Transverse colon (tissue), 4 donors: ENCODE measurements around the gene LRP1B. TPM values are rescaled to one million over a fixed set of nuclear protein-coding genes. Genes with fewer than 3 reads are reported as not detected.

Experiments
- DNase-seq: peaks from one replicate; pipeline ENCODE4 v3.0.0-alpha.2; 2019
- H3K27ac ChIP-seq, 4 donors: fragments of 200-600 bp; sonication (generic); 2 replicates each; pipeline ENCODE4 v1.5.1; 2016 to 2018; ENCODE audit warnings: inconsistent platforms in 4 of 4
- H3K27me3 ChIP-seq: fragments of 200-600 bp; sonication (generic); 2 replicates; pipeline ENCODE4 v1.5.1; 2017; ENCODE audit warnings: inconsistent platforms
- H3K36me3 ChIP-seq, 4 donors: fragments of 200-600 bp; sonication (generic); 2 replicates each; pipeline ENCODE4 v1.5.1; 2017 to 2019; ENCODE audit warnings: inconsistent platforms in 4 of 4
- H3K4me1 ChIP-seq, 4 donors: fragments of 200-600 bp; sonication (generic); 2 replicates each; pipeline ENCODE4 v1.5.1; 2017 to 2020; ENCODE audit warnings: inconsistent platforms in 4 of 4
- H3K4me3 ChIP-seq, 4 donors: fragments of 200-600 bp; sonication (generic); 1 replicate in 1 of 4; 2 replicates in 3 of 4; pipeline versions ENCODE4 v1.5.1 to v1.6.1; 2017 to 2019; ENCODE audit warnings: inconsistent platforms in 4 of 4
- H3K9me3 ChIP-seq, 2 donors: fragments of 200-600 bp; sonication (generic); 2 replicates each; pipeline ENCODE4 v1.5.1; 2017 to 2019; ENCODE audit warnings: inconsistent platforms in 2 of 2
- EP300 ChIP-seq: sonication (generic); formaldehyde crosslinking; IDR thresholded peaks from one replicate; pipeline ENCODE4 v1.6.1; 2017; ENCODE audit warnings: antibody characterized with exemption, low read depth
- POLR2A ChIP-seq: fragments of 450-650 bp; IDR thresholded peaks from one replicate; pipeline ENCODE4 v1.6.1; 2016; ENCODE audit warnings: antibody characterized with exemption, mild to moderate bottlenecking, moderate library complexity
- POLR2AphosphoS5 ChIP-seq, 3 donors: sonication (generic); formaldehyde crosslinking; IDR thresholded peaks; one replicate each; pipeline ENCODE4 v1.6.1; 2016; ENCODE audit warnings: antibody characterized with exemption in 3 of 3
- WGBS, 2 donors: methylation state at CpG; one replicate each; pipeline ENCODE4 v1.1.5; 2018; ENCODE audit warnings: low coverage in 1 of 2; 5-methylcytosine and 5-hydroxymethylcytosine counted together
- in situ Hi-C, 4 donors: fragments of 200-750 bp; cut with MboI; loops; one replicate each; pipeline versions ENCODE4 v1.15.0 to v1.15.1; 2017; ENCODE audit warnings: low sequenced_read_pairs in 3 of 4, low pct_ligation_motif_present in 1 of 4, low pct_unique_long_range_greater_than_20kb in 1 of 4
- intact Hi-C: fragments of 100-400 bp; cut with DNase I; formaldehyde crosslinking; loops from one replicate; pipeline ENCODE4 v1.15.1; 2023; ENCODE audit warnings: low total_unique reads
- total RNA-seq, 4 donors: library from RNA; depleted of rRNA; stranded (reverse); fragments of >200 nt; gene quantifications; one replicate each; pipeline ENCODE4 v1.1.0, GENCODE V29; 2016
- TF ChIP-seq, protein P1 (sequence below), 5 experiments: fragments of 200-600 bp in 3 of 5; fragments of 450-650 bp in 2 of 5; sonication (generic) in 3 of 5; IDR thresholded peaks; 1 replicate in 2 of 5; 2 replicates in 3 of 5; pipeline ENCODE4 v1.5.1; 2016 to 2017; ENCODE audit warnings: antibody characterized with exemption in 5 of 5, inconsistent platforms in 3 of 5, mild to moderate bottlenecking in 2 of 5, moderate library complexity in 1 of 5

LRP1B gene
- total RNA-seq, 4 donors from 2014 or later, result 0.48 to 5.4 (median 0.82) TPM; not detected in 1

DNA sequence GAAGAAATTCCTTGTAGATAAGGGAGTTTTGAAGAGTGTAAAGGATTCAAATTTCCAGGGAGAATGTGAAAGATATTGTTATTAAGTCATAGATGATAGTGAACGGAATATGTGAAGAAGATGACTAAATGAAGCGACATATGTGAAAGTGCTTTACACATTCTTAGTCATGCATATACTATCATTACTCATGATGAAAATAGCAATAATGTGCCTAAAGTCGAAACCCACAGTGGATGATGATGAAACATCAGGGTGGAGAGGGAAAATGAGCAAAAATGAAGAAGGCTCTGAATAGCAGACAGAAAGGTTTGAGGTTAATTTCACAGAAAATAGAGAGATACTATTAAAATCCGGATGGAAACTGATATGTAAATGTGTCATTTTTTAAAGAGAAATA, 1237.1 kb downstream of the LRP1B start:
- 67 to 70% methylated on average over 4 of the region's 4 CpGs for WGBS, 2 donors
- in situ Hi-C loops, result no loop called here

DNA sequence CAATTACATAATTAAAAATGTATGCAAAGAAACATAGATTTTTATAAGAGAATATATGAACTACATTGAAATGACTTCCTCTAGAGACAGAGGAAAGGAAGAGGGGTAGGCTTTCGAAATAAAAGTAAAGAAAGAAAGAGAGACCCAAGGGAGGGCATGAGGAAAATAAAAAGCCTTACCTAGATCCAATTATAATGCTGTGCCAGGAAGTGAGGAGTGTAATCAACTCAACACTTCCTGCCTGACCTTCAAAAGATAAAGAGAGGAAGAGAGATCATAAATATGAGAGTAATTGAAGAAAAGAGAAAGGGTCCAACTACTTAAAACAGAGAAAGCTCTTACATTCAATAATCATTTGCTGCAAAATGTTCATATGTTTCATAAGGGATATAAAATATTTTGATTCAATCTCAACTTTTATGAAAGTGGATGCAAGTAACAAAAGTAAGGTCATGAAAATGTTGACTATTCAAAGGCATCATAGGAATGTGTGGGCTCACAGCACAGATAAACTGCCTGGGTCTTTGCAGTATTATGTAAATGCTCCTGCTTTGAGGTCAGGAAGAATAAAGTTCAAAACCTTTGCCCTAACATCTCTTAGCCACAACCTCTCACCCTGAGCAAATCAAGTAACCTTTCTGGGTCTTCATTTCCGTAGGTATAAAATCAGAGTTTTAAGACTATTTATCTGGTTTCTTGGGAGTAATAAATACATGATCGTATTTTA, 1237.7 kb downstream of the LRP1B start:
- 72 to 85% methylated on average over 3 of the region's 3 CpGs for WGBS, 2 donors
- TF ChIP-seq, protein P1, sequence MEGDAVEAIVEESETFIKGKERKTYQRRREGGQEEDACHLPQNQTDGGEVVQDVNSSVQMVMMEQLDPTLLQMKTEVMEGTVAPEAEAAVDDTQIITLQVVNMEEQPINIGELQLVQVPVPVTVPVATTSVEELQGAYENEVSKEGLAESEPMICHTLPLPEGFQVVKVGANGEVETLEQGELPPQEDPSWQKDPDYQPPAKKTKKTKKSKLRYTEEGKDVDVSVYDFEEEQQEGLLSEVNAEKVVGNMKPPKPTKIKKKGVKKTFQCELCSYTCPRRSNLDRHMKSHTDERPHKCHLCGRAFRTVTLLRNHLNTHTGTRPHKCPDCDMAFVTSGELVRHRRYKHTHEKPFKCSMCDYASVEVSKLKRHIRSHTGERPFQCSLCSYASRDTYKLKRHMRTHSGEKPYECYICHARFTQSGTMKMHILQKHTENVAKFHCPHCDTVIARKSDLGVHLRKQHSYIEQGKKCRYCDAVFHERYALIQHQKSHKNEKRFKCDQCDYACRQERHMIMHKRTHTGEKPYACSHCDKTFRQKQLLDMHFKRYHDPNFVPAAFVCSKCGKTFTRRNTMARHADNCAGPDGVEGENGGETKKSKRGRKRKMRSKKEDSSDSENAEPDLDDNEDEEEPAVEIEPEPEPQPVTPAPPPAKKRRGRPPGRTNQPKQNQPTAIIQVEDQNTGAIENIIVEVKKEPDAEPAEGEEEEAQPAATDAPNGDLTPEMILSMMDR (IDR thresholded peaks at IDR 0.05), result no peak
- TF ChIP-seq POLR2AphosphoS5 (IDR thresholded peaks at IDR 0.05) (no peak), POLR2A (no peak), EP300 (no peak)
- intact Hi-C loops, result no loop called here
- no peak for DNase-seq
- Histone ChIP-seq H3K36me3 (no peaks in the 10 kb centered on the region), H3K9me3 (no peaks in the 10 kb centered on the region), H3K27ac (no peak overlapping the region), H3K4me3 (no peak overlapping the region), H3K27me3 (no peaks in the 10 kb centered on the region), H3K4me1 (no peaks in the 10 kb centered on the region)
- in situ Hi-C loops, result no loop called here

More for the DNA sequence above, 1237.1 kb downstream of the LRP1B start:
- TF ChIP-seq POLR2A, result no peak
- TF ChIP-seq POLR2AphosphoS5 (IDR thresholded peaks at IDR 0.05), result no peak
- TF ChIP-seq EP300, result no peak
- TF ChIP-seq, protein P1 (IDR thresholded peaks at IDR 0.05), result no peak
- H3K27ac ChIP-seq, result no peak overlapping the region
- H3K9me3 ChIP-seq, result no peaks in the 10 kb centered on the region
- intact Hi-C loops, result no loop called here
- no peaks in the 10 kb centered on the region for H3K27me3 ChIP-seq
- no peaks in the 10 kb centered on the region for H3K36me3 ChIP-seq
- no peak overlapping the region for H3K4me3 ChIP-seq
- DNase-seq, result no peak
- H3K4me1 ChIP-seq, result no peaks in the 10 kb centered on the region

DNA sequence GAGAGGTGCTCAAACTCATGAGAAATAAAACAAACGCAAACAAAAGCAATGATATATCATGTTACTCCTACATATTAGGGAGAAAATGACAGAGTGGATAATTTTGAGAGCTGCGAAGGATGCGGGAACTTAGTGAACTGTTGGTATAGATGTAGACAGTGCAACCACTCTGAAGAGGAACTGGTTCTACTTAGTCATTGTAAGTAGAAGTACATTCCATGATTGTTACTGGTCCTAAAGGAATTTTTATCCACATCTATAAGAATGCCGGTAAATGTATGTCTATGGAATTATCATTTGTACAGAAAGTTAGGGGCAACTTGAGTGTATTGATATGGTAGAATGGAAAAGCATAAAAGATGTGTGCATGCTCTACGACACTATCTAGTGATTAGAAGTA, 1238.4 kb downstream of the LRP1B start:
- Histone ChIP-seq H3K4me3 (no peak overlapping the region), H3K27ac (no peak overlapping the region), H3K27me3 (no peaks in the 10 kb centered on the region), H3K4me1 (no peaks in the 10 kb centered on the region), H3K36me3 (no peaks in the 10 kb centered on the region), H3K9me3 (no peaks in the 10 kb centered on the region)
- DNase-seq, result no peak
- TF ChIP-seq POLR2A, result no peak
- TF ChIP-seq, protein P1 (IDR thresholded peaks at IDR 0.05), result no peak
- no peak for TF ChIP-seq EP300
- no peak for TF ChIP-seq POLR2AphosphoS5 (IDR thresholded peaks at IDR 0.05)
- intact Hi-C loops (no loop called here), in situ Hi-C loops (no loop called here)
- WGBS, 2 donors, result 77 to 89% methylated on average over 5 of the region's 5 CpGs

DNA sequence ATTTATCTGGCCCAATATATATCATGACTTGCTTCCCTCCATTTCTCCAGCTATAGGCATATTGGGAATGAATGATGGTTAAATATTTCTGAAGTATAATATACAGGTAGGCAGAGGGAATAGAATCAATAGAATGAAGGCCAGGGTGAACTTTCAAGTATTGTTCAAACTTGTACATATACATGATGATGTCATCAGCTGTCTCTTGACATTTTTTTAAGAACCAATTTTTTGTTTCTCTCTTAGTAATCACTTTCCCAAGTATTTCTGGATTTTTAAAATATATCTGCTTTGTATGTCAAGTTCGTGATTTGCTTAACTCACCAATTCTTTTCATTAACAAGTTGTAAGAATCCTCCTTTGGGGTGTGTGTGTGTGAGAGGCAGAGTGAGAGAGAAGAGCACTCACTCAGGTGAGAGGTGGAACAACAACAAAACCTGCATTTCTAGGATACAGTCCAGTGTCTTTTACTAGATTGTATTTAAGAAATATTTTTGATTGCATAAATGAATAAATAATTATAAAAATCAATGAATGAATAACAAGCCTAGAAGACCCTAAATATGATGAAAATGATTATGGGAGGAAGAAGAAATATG, 1239.1 kb downstream of the LRP1B start:
- H3K36me3 ChIP-seq, result no peaks in the 10 kb centered on the region
- TF ChIP-seq EP300 (no peak), POLR2A (no peak), POLR2AphosphoS5 (IDR thresholded peaks at IDR 0.05) (no peak)
- TF ChIP-seq, protein P1 (IDR thresholded peaks at IDR 0.05), result no peak
- in situ Hi-C loops (no loop called here), intact Hi-C loops (no loop called here)
- no peaks in the 10 kb centered on the region for H3K27me3 ChIP-seq
- H3K9me3 ChIP-seq, result no peaks in the 10 kb centered on the region
- H3K27ac ChIP-seq, result no peak overlapping the region
- WGBS, 2 donors, result 30 to 49% methylated on average over 1 of the region's 1 CpG
- no peaks in the 10 kb centered on the region for H3K4me1 ChIP-seq
- H3K4me3 ChIP-seq, result no peak overlapping the region
- DNase-seq, result no peak
